Fibroblast of the conjunctiva (primary cell): ENCODE results near the gene RNASE3.
"Not testable (repeated sequence)": the region's sequence is repeated elsewhere in the genome, so short reads cannot be mapped to it uniquely, and the experiment has no call there.

Experiments
- DNase-seq: peaks from one replicate; pipeline ENCODE4 v3.0.0-alpha.2; 2010; ENCODE audit warnings: low read depth

RNASE3 gene

DNA sequence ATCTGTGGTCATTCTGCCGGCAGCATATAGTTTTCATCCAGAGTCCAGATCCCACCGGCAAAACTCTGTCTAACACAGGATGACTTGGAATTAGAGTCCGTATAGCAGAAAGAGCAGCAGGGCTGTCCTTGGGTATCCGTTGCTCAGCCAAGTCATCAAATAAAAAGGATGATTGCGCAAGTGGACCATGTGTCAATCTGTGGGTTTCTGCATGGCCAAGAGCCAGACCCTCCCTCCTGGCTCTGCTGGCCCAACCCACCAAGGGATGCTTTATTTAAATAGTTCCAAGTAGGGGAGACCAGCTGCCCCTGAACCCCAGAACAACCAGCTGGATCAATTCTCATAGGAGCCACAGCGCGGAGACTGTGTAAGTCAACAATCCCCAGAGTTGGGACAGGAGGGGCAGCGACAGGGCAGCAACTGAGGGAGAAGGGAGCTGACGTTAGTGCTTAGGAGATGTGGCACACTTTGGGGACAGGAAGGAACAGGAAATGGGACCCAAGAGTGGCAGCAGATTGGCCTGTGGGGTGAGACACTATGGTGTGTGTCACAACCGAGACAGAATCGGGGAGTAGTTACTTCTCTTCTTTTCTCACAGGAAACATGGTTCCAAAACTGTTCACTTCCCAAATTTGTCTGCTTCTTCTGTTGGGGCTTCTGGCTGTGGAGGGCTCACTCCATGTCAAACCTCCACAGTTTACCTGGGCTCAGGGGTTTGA, 28.0 kb downstream of the RNASE3 start:
- not testable (repeated sequence) for DNase-seq

DNA sequence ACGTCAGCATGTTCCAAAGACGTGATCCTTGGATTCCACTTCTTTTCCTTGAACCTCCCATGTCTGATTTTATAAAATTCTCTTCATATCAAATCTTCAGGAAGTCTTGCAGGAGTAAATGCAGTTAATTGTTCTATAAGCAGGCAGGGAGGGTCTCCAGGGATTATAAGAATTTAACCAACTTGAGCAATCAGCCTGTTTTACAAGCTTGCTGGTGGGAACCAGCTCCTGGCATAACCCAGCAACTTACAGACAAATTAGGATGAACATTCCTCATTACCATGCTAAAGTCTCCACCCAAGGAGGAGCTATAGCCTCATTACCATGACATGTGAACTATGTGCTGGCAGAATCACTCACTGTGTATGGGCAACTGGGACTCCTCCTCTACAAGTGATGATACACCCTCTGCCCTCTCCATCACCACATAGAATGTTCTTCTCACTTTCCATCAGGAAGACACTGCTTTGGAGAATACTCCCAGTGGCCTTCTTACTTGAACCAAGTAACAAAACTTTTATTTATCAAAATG, 32.6 kb downstream of the RNASE3 start:
- DNase-seq, result not testable (repeated sequence)

DNA sequence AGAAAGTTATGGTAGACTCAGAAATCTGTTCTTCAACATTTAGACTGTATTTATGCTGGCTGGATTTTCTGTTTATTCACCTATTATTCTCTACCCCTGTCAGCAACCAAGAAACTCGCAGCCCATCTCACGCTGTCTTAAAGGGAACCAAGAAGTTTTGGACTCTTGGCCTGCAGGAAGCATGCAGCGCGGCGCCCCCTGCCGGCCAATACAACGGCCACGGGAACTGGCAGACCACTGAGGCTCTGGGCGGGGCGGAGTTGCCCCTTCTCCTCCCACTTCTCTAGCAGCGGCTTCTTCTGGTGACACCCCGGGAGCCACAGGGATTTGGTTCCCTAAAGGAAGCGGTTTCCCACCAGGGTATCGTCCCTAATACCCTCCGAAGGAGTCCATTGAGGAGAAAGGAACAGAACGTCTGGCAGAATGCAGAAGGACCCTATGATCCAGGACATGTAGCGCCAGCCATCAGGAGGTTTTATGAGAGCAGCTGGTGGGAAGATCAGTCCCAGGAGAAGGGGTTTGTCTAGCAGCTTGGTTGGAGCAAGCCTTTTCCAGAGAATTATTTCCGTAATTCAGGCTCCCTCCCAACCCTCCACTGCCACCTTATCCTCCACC, 43.1 kb downstream of the RNASE3 start:
- no peak for DNase-seq

DNA sequence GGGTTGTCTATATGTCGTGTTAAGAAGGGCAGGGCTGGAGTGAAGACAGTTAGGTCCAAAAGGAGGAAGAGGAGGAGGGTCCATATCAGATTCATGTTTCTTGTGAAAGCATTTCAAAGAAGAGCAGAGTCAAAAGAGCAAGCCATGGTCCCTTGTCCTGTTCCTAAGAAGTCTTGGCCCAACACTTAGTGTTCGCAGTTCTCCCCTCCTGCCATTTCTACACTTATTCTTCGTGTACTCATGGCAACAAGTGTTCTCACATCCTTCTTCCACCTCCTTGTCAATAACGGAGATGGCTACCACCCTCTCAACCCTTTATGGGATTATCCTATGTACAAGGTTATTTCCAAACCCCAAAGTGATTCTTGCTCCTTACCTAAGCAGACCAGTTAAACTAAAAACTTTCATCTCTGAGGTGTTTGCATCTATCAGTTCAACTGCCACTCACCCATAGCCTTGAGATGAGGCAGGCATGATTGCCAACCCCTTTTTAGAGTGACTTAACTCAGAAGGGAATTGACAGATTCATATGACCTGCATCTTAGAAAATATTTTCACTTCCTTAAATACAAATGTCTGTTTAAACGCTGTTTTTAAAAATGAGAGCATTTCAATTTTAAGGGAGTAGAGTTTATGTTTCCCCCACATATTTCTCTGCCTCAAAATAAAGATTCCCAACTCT, 44.3 kb downstream of the RNASE3 start:
- no peak for DNase-seq
